Endothelial cell of umbilical vein (primary cell): ENCODE measurements around the gene CLDN12. TPM values are rescaled to one million over a fixed set of nuclear protein-coding genes. Genes with fewer than 3 reads are reported as not detected.

ENCODE experiments used
- Bru-seq: library from RNA; stranded (reverse); fragments of 400-500 nt; gene quantifications from one replicate; lab custom pipeline; 2021; lab: Mats Ljungman, UMichigan
- BruChase-seq, 2 experiments: library from RNA; stranded (reverse); fragments of 400-500 nt; gene quantifications; one replicate each; lab custom pipeline; 2021; lab: Mats Ljungman, UMichigan
- BruUV-seq: library from RNA; stranded (reverse); fragments of 400-500 nt; replicated peaks from 2 replicates; lab custom pipeline; 2021; lab: Mats Ljungman, UMichigan
- CTCF ChIA-PET: fragments of 300-600, 350-600 bp; sonication (Branson Sonifier 250); formaldehyde crosslinking; loops from one replicate; lab custom pipeline; 2021; ENCODE audit warnings: antibody characterized with exemption, inconsistent platforms; lab: Charles Lee
- POLR2A ChIA-PET: fragments of 300-600, 350-600 bp; sonication (Branson Sonifier 250); formaldehyde crosslinking; loops from one replicate; lab custom pipeline; 2021; ENCODE audit warnings: antibody characterized with exemption, inconsistent platforms; lab: Charles Lee
- DNase-seq: peaks from one replicate; pipeline ENCODE4 v3.0.0-alpha.2; 2011; ENCODE audit warnings: low read depth, low spot score
- FAIRE-seq: peaks from 2 replicates; lab custom pipeline; 2011; peaks lifted over from hg19 to GRCh38; lab: Jason Lieb, UNC
- H2AFZ ChIP-seq: 2 replicates; pipeline ENCODE4 v1.6.0; 2012; ENCODE audit warnings: low read depth, low read length, control low read depth, inconsistent platforms
- H3K27ac ChIP-seq: 2 replicates; pipeline ENCODE4 v1.5.1; 2011; ENCODE audit warnings: low read depth, mild to moderate bottlenecking, control low read depth, low read length, moderate library complexity; ENCODE audit not compliant: insufficient read depth
- H3K27me3 ChIP-seq, 2 experiments: 2 replicates each; pipeline versions ENCODE4 v1.6.0 to v1.6.1; 2011; ENCODE audit warnings: low read length in 2 of 2, mixed read lengths in 1 of 2; ENCODE audit not compliant: control insufficient read depth in 2 of 2, insufficient read depth in 2 of 2
- H3K36me3 ChIP-seq, 2 experiments: 2 replicates in 1 of 2; 3 replicates in 1 of 2; pipeline ENCODE4 v1.5.1; 2011; ENCODE audit warnings: low read length in 2 of 2, mild to moderate bottlenecking in 1 of 2, moderate library complexity in 1 of 2; ENCODE audit not compliant: control insufficient read depth in 2 of 2, insufficient read depth in 2 of 2; ENCODE audit errors: extremely low read depth in 1 of 2
- H3K4me1 ChIP-seq: 3 replicates; pipeline ENCODE4 v1.5.1; 2011; ENCODE audit warnings: mild to moderate bottlenecking, low read length; ENCODE audit not compliant: control insufficient read depth, insufficient read depth; ENCODE audit errors: extremely low read depth
- H3K4me2 ChIP-seq: 2 replicates; pipeline ENCODE4 v1.6.1; 2011; ENCODE audit warnings: low read length, control low read depth, mixed read lengths; ENCODE audit not compliant: insufficient read depth
- H3K4me3 ChIP-seq, 3 experiments: fragments of 200-600 bp in 1 of 3; sonication (generic), shearing (Covaris generic) in 1 of 3; replicated peaks in 1 of 3; 2 replicates each; pipeline ENCODE4 v1.5.1; 2011 to 2016; ENCODE audit warnings: control low read depth in 3 of 3, low read length in 3 of 3, mild to moderate bottlenecking in 2 of 3, inconsistent platforms in 1 of 3, low read depth in 1 of 3, moderate library complexity in 1 of 3; ENCODE audit not compliant: insufficient read depth in 1 of 3
- H3K79me2 ChIP-seq: 2 replicates; pipeline ENCODE4 v1.6.0; 2012; ENCODE audit warnings: low read length, inconsistent platforms; ENCODE audit not compliant: control insufficient read depth, insufficient read depth
- H3K9ac ChIP-seq: replicated peaks from 2 replicates; pipeline ENCODE3; 2011; ENCODE audit warnings: low read length, control low read depth; ENCODE audit not compliant: insufficient read depth; ENCODE audit errors: extremely low read depth
- H3K9me1 ChIP-seq: replicated peaks from 3 replicates; pipeline ENCODE4 v1.6.0; 2011; ENCODE audit warnings: mild to moderate bottlenecking, low read length; ENCODE audit not compliant: control insufficient read depth, insufficient read depth; ENCODE audit errors: extremely low read depth
- H3K9me3 ChIP-seq: replicated peaks from 2 replicates; pipeline ENCODE4 v1.5.1; 2012; ENCODE audit warnings: low read length, inconsistent platforms; ENCODE audit not compliant: control insufficient read depth, insufficient read depth
- H4K20me1 ChIP-seq: replicated peaks from 2 replicates; pipeline ENCODE3; 2011; ENCODE audit warnings: mild to moderate bottlenecking, low read length; ENCODE audit not compliant: control insufficient read depth, insufficient read depth; ENCODE audit errors: extremely low read depth
- EZH2 ChIP-seq: IDR thresholded peaks from 2 replicates; pipeline ENCODE4 v1.6.1; 2012; ENCODE audit warnings: borderline replicate concordance, low read depth, mild to moderate bottlenecking, moderate library complexity, low read length, inconsistent platforms; ENCODE audit not compliant: severe bottlenecking
- FOS ChIP-seq: IDR thresholded peaks from 2 replicates; pipeline ENCODE4 v1.6.1; 2011; ENCODE audit warnings: mild to moderate bottlenecking, low read length, moderate library complexity, borderline replicate concordance; ENCODE audit not compliant: insufficient read depth
- GATA2 ChIP-seq: IDR thresholded peaks from 2 replicates; pipeline ENCODE4 v1.7.0; 2011; ENCODE audit warnings: low read depth, mild to moderate bottlenecking, moderate library complexity, mixed read lengths, low read length; ENCODE audit not compliant: insufficient read length, insufficient read depth
- JUN ChIP-seq: IDR thresholded peaks from 2 replicates; pipeline ENCODE4 v1.6.1; 2011; ENCODE audit warnings: borderline replicate concordance, low read depth; ENCODE audit not compliant: insufficient read length, insufficient read depth
- MYC ChIP-seq: IDR thresholded peaks from one replicate; pipeline ENCODE4 v1.6.1; 2011; ENCODE audit warnings: mild to moderate bottlenecking, low read depth, low read length
- POLR2A ChIP-seq: IDR thresholded peaks from 2 replicates; pipeline ENCODE4 v1.6.1; 2012; ENCODE audit warnings: low read depth, mild to moderate bottlenecking, control low read depth, low read length
- POLR2AphosphoS5 ChIP-seq: IDR thresholded peaks from 2 replicates; pipeline ENCODE4 v1.6.1; 2012; ENCODE audit warnings: low read depth, mild to moderate bottlenecking, control low read depth, low read length, moderate library complexity; ENCODE audit not compliant: insufficient read depth
- dilution Hi-C: fragments of 300-500 bp; cut with MboI; formaldehyde crosslinking; loops from one replicate; pipeline ENCODE4 v1.15.0; 2019; ENCODE audit warnings: low sequenced_read_pairs; ENCODE audit not compliant: extremely low pct_ligation_motif_present
- intact Hi-C: fragments of 100-400 bp; cut with micrococcal nuclease; formaldehyde crosslinking; loops from one replicate; pipeline ENCODE4 v1.10.0; 2022
- long read RNA-seq: library from polyadenylated mRNA; stranded (forward); transcript quantifications from one replicate; pipeline ENCODE4 v2.0.0, GENCODE V29; 2021
- polyA minus RNA-seq, 3 experiments: library from RNA; depleted of rRNA, polyadenylated mRNA; stranded (reverse); fragments of >200 nt; gene quantifications; 1 replicate in 1 of 3; 2 replicates in 2 of 3; pipeline ENCODE4 v1.2.3, GENCODE V29; 2011
- polyA plus RNA-seq, 4 experiments: library from polyadenylated mRNA; depleted of rRNA in 3 of 4; stranded (reverse) in 3 of 4; unstranded in 1 of 4; fragments of >200 nt; gene quantifications; 2 replicates each; pipeline versions ENCODE4 v1.2.1 to v1.2.3, GENCODE V29; 2011 to 2012; ENCODE audit warnings: missing spikeins in 1 of 4
- total RNA-seq: library from RNA; stranded (reverse); gene quantifications from 2 replicates; pipeline ENCODE4 v1.2.3, GENCODE V29; 2021
- TF ChIP-seq, protein P1 (sequence below): IDR thresholded peaks from 2 replicates; pipeline ENCODE4 v1.6.1; 2011; ENCODE audit not compliant: insufficient read depth, insufficient read length
- TF ChIP-seq, protein P2 (sequence below), 2 donors: IDR thresholded peaks; 1 replicate in 1 of 2; 2 replicates in 1 of 2; pipeline ENCODE4 v1.5.1; 2011; ENCODE audit warnings: low read length in 2 of 2, mild to moderate bottlenecking in 2 of 2, moderate library complexity in 2 of 2, control low read depth in 1 of 2, inconsistent platforms in 1 of 2, low read depth in 1 of 2; ENCODE audit not compliant: insufficient read depth in 1 of 2; ENCODE audit errors: extremely low read depth in 1 of 2

The CLDN12 gene
- 6.1 and 8.1 TPM in 2 replicates for total RNA-seq
- polyA plus RNA-seq, result 19.7 and 22.7 TPM in 2 replicates
- 9.2 and 10.6 TPM in 2 replicates for polyA plus RNA-seq (2011; cell fraction: cytosol; rRNA removed)
- polyA plus RNA-seq (2011; cell fraction: nucleus; rRNA removed), result 10.1 and 12.1 TPM in 2 replicates
- polyA plus RNA-seq (2012), result 7.2 and 8.4 TPM in 2 replicates
- polyA minus RNA-seq, result 47.3 and 57.4 TPM in 2 replicates
- 26.8 TPM for polyA minus RNA-seq (2011; cell fraction: cytosol; rRNA and poly(A)+ RNA removed)
- 11.2 and 14.6 TPM in 2 replicates for polyA minus RNA-seq (2011; cell fraction: nucleus; rRNA and poly(A)+ RNA removed)
- Bru-seq, nascent RNA, result percentile 58 among the genes with signal in this experiment
- BruChase-seq, experiment 1, labeled RNA remaining after a 6-hour chase, result percentile 86 among the genes with signal in this experiment
- BruChase-seq, experiment 2, labeled RNA remaining after a 2-hour chase, result percentile 94 among the genes with signal in this experiment
- long read RNA-seq, transcript CLDN12-201 (3 exons, 3,565 nt), result major isoform, 12 of 13 reads
- long read RNA-seq, partial matches to known transcripts, result 0 of 13 reads
- long read RNA-seq, other reads (novel, unspliced or antisense), result 1 of 13 reads

- intact Hi-C loops (loop anchor here (1.0 kb wide), 2 partner anchors 8 to 57 kb away; partner anchors contain the start of gene GTPBP10), dilution Hi-C loops (no loop called here)
- DNase-seq, result peak; percentile 76
- no peaks in the 10 kb centered on the region for H3K79me2 ChIP-seq
- H4K20me1 ChIP-seq, result no peaks in the 10 kb centered on the region
- POLR2A ChIA-PET, result interaction anchor here (0.6 to 0.7 kb wide), 3 partner anchors 9 to 701 kb away, joined by 3 to 7 read pairs (median 5); no protein-coding TSS in a partner anchor
- peak within 1 kb of the TSS; percentile 99 for H2AFZ ChIP-seq
- peaks cover 6% of the 10 kb centered on the region for H3K4me1 ChIP-seq
- CTCF ChIA-PET, result interaction anchor here (1.1 to 1.3 kb wide), 4 partner anchors 12 to 91 kb away, joined by 3 to 7 read pairs (median 4); no protein-coding TSS in a partner anchor
- BruUV-seq, result TSS peak; percentile 62
- no peaks in the 10 kb centered on the region for H3K9me3 ChIP-seq
- H3K27ac ChIP-seq, result peak within 1 kb of the TSS; percentile 56
- peak; percentile 92 for FAIRE-seq
- H3K9ac ChIP-seq, result peak within 1 kb of the TSS; percentile 83
- no peak for TF ChIP-seq FOS
- no peak for TF ChIP-seq JUN
- peak; percentile 76 for TF ChIP-seq POLR2A
- no peak for TF ChIP-seq POLR2AphosphoS5
- no peak for TF ChIP-seq GATA2
- TF ChIP-seq, protein P1, sequence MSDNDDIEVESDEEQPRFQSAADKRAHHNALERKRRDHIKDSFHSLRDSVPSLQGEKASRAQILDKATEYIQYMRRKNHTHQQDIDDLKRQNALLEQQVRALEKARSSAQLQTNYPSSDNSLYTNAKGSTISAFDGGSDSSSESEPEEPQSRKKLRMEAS, result no peak
- TF ChIP-seq, protein P2, sequence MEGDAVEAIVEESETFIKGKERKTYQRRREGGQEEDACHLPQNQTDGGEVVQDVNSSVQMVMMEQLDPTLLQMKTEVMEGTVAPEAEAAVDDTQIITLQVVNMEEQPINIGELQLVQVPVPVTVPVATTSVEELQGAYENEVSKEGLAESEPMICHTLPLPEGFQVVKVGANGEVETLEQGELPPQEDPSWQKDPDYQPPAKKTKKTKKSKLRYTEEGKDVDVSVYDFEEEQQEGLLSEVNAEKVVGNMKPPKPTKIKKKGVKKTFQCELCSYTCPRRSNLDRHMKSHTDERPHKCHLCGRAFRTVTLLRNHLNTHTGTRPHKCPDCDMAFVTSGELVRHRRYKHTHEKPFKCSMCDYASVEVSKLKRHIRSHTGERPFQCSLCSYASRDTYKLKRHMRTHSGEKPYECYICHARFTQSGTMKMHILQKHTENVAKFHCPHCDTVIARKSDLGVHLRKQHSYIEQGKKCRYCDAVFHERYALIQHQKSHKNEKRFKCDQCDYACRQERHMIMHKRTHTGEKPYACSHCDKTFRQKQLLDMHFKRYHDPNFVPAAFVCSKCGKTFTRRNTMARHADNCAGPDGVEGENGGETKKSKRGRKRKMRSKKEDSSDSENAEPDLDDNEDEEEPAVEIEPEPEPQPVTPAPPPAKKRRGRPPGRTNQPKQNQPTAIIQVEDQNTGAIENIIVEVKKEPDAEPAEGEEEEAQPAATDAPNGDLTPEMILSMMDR (IDR thresholded peaks at IDR 0.05; ENCODE audit: extremely low read depth in 1 of 2, insufficient read depth in 1 of 2, low read depth in 1 of 2, low read length in 2 of 2), result no peak
- no peak for TF ChIP-seq EZH2
- TF ChIP-seq MYC, result no peak
- H3K27me3 ChIP-seq, result peaks cover 6 to 14% of the 10 kb centered on the region in 2 experiments
- H3K9me1 ChIP-seq, result no peaks in the 10 kb centered on the region
- H3K4me2 ChIP-seq, result peak within 1 kb of the TSS; percentile 96
- peak within 1 kb of the TSS; percentile 57 to 90 (median 80) for H3K4me3 ChIP-seq
- H3K36me3 ChIP-seq, result no peaks in the 10 kb centered on the region
These were observed at the start of gene CLDN12 for GRCh38 chr7:90403174-90404113. Gene CLDN12 (plus strand): TSS chr7:90403461. CDS start chr7:90412677, 9,216 bp downstream.
